Measurements from ENCODE around the gene KY. TPM values are rescaled to one million over a fixed set of nuclear protein-coding genes. Genes with fewer than 3 reads are reported as not detected.

Gene KY
- total and polyA plus RNA-seq, 9 of the 15 experiments (the other 6 are each of a cell fraction or from before 2014, with no cell fraction given): not detected

DNA sequence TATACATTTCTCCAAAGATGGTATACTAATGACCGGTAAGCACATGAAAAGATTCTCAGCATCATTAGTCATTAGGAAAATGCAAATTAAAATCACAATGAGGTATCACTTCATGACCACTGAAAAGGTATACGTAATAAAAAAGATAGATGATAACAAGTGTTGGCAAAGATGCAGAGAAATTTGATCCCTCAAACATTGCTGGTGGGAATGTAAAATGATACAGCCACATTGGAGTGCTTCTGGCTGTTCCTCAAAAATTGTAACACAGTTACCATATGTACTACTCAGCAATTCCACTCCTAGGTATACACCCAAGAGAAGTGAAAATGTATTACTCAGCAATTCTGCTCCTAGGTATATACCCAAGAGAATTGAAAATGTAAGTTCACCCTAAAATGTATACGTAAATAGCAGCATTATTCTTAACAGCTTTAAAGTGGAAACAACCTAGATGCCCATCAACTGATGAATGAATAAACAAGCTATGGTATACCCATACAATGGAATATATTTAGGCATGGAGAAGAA is 25.0 kb upstream of the KY start (continued):
- no peak for TF ChIP-seq GMEB1 (CRISPR knock-in tag; IDR thresholded peaks at IDR 0.05)
- peak; percentile 31; the same call in 1 of the 2 replicates for TF ChIP-seq MAFF (IDR thresholded peaks at IDR 0.05; ENCODE audit: low read length)
- TF ChIP-seq ZBTB11 (CRISPR knock-in tag; IDR thresholded peaks at IDR 0.05): no peak
- no peak for TF ChIP-seq BRCA1 (IDR thresholded peaks at IDR 0.05)
- TF ChIP-seq BRCA1 (CRISPR knock-in tag; IDR thresholded peaks at IDR 0.05): no peak
- TF ChIP-seq RBM34 (IDR thresholded peaks at IDR 0.05; ENCODE audit: borderline replicate concordance, insufficient read depth, low read length): no peak

Measured in K562 (cell line).